K562 (cell line): ENCODE results near the gene SEMA6C. TPM values are rescaled to one million over a fixed set of nuclear protein-coding genes. Genes with fewer than 3 reads are reported as not detected.

Experiments
- ATF3 ChIP-seq, 2 experiments: fragments of 450-650 bp in 1 of 2; sonication (generic) in 1 of 2; formaldehyde crosslinking in 1 of 2; IDR thresholded peaks in 1 of 2; conservative IDR thresholded peaks in 1 of 2; 2 replicates each; pipeline versions ENCODE4 v1.6.1 to v1.8.1; 2016 to 2023; ENCODE audit warnings: mild to moderate bottlenecking in 2 of 2, moderate library complexity in 2 of 2, inconsistent platforms in 1 of 2, missing genetic modification reagents in 1 of 2
- CBFB ChIP-seq: sonication (generic); formaldehyde crosslinking; IDR thresholded peaks from 2 replicates; pipeline ENCODE4 v1.4.0; 2020; ENCODE audit warnings: mild to moderate bottlenecking, missing genetic modification reagents
- DMBX1 ChIP-seq: fragments of 250-450 bp; sonication (Bioruptor Pico); IDR thresholded peaks from 2 replicates; pipeline ENCODE4 v1.8.0; 2022; ENCODE audit warnings: inconsistent platforms, mild to moderate bottlenecking, moderate library complexity, borderline replicate concordance
- ELF2 ChIP-seq: fragments of 250-450 bp; sonication (Bioruptor Pico); IDR thresholded peaks from 2 replicates; pipeline ENCODE4 v1.5.0; 2021; ENCODE audit warnings: mild to moderate bottlenecking
- ELF4 ChIP-seq: fragments of 450-650 bp; formaldehyde crosslinking; IDR thresholded peaks from 2 replicates; pipeline ENCODE4 v1.4.0; 2022; ENCODE audit warnings: missing genetic modification characterization
- EP400 ChIP-seq: fragments of 450-650 bp; IDR thresholded peaks from 2 replicates; pipeline ENCODE4 v1.6.1; 2017; ENCODE audit warnings: antibody characterized with exemption, mild to moderate bottlenecking, moderate library complexity
- FOXP1 ChIP-seq: sonication (generic); formaldehyde crosslinking; IDR thresholded peaks from 2 replicates; pipeline ENCODE4 v1.8.0; 2022; ENCODE audit warnings: mild to moderate bottlenecking, missing genetic modification reagents
- GTF2E2 ChIP-seq: fragments of 200-800 bp; sonication (Bioruptor generic); IDR thresholded peaks from 2 replicates; pipeline ENCODE4 v1.6.1; 2016; ENCODE audit warnings: missing genetic modification characterization, missing compliant biosample characterization
- HDAC6 ChIP-seq: IDR thresholded peaks from 2 replicates; pipeline ENCODE4 v1.6.1; 2012; ENCODE audit warnings: low read depth, mild to moderate bottlenecking, control low read depth, inconsistent platforms, low read length, moderate library complexity
- HMBOX1 ChIP-seq: sonication (generic); IDR thresholded peaks from 2 replicates; pipeline ENCODE4 v1.6.1; 2016
- KHSRP ChIP-seq: fragments of 450-650 bp; IDR thresholded peaks from 2 replicates; pipeline ENCODE4 v1.6.1; 2017
- NR1H2 ChIP-seq: sonication (generic); formaldehyde crosslinking; IDR thresholded peaks from 2 replicates; pipeline ENCODE4 v1.4.0; 2020; ENCODE audit warnings: mild to moderate bottlenecking, missing genetic modification reagents
- PHB2 ChIP-seq: fragments of 450-650 bp; IDR thresholded peaks from 2 replicates; pipeline ENCODE4 v1.6.1; 2017; ENCODE audit warnings: low read depth
- POLR2G ChIP-seq: fragments of 200-400 bp; formaldehyde crosslinking; IDR thresholded peaks from 2 replicates; pipeline ENCODE4 v1.6.1; 2017; ENCODE audit warnings: low read depth, mild to moderate bottlenecking, antibody characterized with exemption, low read length, moderate library complexity
- POLR2H ChIP-seq: IDR thresholded peaks from 2 replicates; pipeline ENCODE4 v1.6.1; 2016; ENCODE audit warnings: missing genetic modification characterization, low read depth, mild to moderate bottlenecking, control low read depth, missing compliant biosample characterization, moderate library complexity
- POLR3G ChIP-seq: IDR thresholded peaks from 2 replicates; pipeline ENCODE4 v1.6.1; 2011; ENCODE audit not compliant: insufficient read length, insufficient replicate concordance; ENCODE audit errors: extremely low read depth
- PURB ChIP-seq: sonication (generic); formaldehyde crosslinking; IDR thresholded peaks from 2 replicates; pipeline ENCODE4 v1.9.0; 2021; ENCODE audit warnings: low read depth, mild to moderate bottlenecking, missing genetic modification reagents
- SAFB2 ChIP-seq: fragments of 200-400 bp; formaldehyde crosslinking; IDR thresholded peaks from 2 replicates; pipeline ENCODE4 v1.6.1; 2018; ENCODE audit warnings: borderline replicate concordance, low read length, low read depth, moderate library complexity; ENCODE audit not compliant: severe bottlenecking
- SIN3A ChIP-seq, 2 experiments: fragments of 150-350 bp in 1 of 2; IDR thresholded peaks; 2 replicates each; pipeline ENCODE4 v1.6.1; 2011 to 2016; ENCODE audit warnings: borderline replicate concordance in 2 of 2, low read depth in 2 of 2, low read length in 2 of 2, mild to moderate bottlenecking in 2 of 2, moderate library complexity in 2 of 2; ENCODE audit not compliant: control insufficient read depth in 1 of 2
- STAT5B ChIP-seq: fragments of 250-450 bp; sonication (Bioruptor Pico); IDR thresholded peaks from 2 replicates; pipeline ENCODE4 v1.8.0; 2021; ENCODE audit warnings: mild to moderate bottlenecking, inconsistent platforms
- SUPT5H ChIP-seq: fragments of 450-650 bp; IDR thresholded peaks from 2 replicates; pipeline ENCODE4 v1.6.1; 2016
- TAL1 ChIP-seq: fragments of 450-650 bp; IDR thresholded peaks from 2 replicates; pipeline ENCODE4 v1.6.1; 2016; ENCODE audit warnings: mild to moderate bottlenecking
- TCF7L2 ChIP-seq: fragments of 150-350 bp; IDR thresholded peaks from 2 replicates; pipeline ENCODE4 v1.6.1; 2016; ENCODE audit warnings: low read depth, mild to moderate bottlenecking, low read length, moderate library complexity
- TRIM24 ChIP-seq, 2 experiments: fragments of 450-650 bp; IDR thresholded peaks; 2 replicates each; pipeline ENCODE4 v1.6.1; 2016
- USF1 ChIP-seq: sonication (generic); formaldehyde crosslinking; IDR thresholded peaks from 2 replicates; pipeline ENCODE4 v1.9.0; 2022; ENCODE audit warnings: mild to moderate bottlenecking, missing genetic modification reagents
- ZNF124 ChIP-seq: sonication (generic); formaldehyde crosslinking; IDR thresholded peaks from 2 replicates; pipeline ENCODE4 v1.8.1; 2022; ENCODE audit warnings: missing genetic modification reagents
- ZNF134 ChIP-seq: fragments of 250-450 bp; sonication (Bioruptor Pico); conservative IDR thresholded peaks from 2 replicates; pipeline ENCODE4 v1.4.0; 2020
- ZNF57 ChIP-seq: fragments of 450-650 bp; formaldehyde crosslinking; IDR thresholded peaks from 2 replicates; pipeline ENCODE4 v1.4.0; 2020; ENCODE audit warnings: mild to moderate bottlenecking, moderate library complexity
- ZSCAN29 ChIP-seq: fragments of 450-650 bp; IDR thresholded peaks from 2 replicates; pipeline ENCODE4 v1.6.1; 2017
- polyA plus RNA-seq, 8 experiments: library from polyadenylated mRNA; depleted of rRNA in 4 of 8; stranded (reverse) in 5 of 8; unstranded in 3 of 8; fragments of >200 nt; fragmentation: Nextera tagmentation in 2 of 8; fragmentation: Illumina TruSeq in 1 of 8; extraction: Ambion mirVana in 2 of 8; extraction: Trizol in 1 of 8; gene quantifications; 2 replicates each; pipeline versions ENCODE4 v1.2.1 to v1.2.3, GENCODE V29; 2011 to 2014; ENCODE audit warnings: inconsistent platforms in 1 of 8, missing spikeins in 1 of 8
- total RNA-seq, 7 experiments: library from RNA; depleted of rRNA in 6 of 7; stranded (reverse); fragments of >200 nt in 6 of 7; fragmentation: Illumina TruSeq in 2 of 7; extraction: Trizol in 2 of 7; gene quantifications; 2 replicates each; pipeline versions ENCODE4 v1.2.1 to v1.2.3, GENCODE V29; 2011 to 2021; ENCODE audit warnings: low replicate concordance in 1 of 7

SEMA6C gene
- total and polyA plus RNA-seq, 9 of the 15 experiments (the other 6 are each of a cell fraction or from before 2014, with no cell fraction given) = 0.03 to 4.6 (median 0.95) TPM

- TF ChIP-seq PURB (CRISPR knock-in tag) (no peak), POLR2H (no peak), TAL1 (0 out of 2 replicates have a peak, but pooled peaks have one; percentile 3), PHB2 (no peak), HMBOX1 (no peak), NR1H2 (CRISPR knock-in tag) (no peak; the same call in 1 of the 2 replicates), ELF2 (CRISPR knock-in tag) (peak; percentile 98), POLR3G (no peak), TCF7L2 (peak; percentile 68; the same call in 1 of the 2 replicates), STAT5B (CRISPR knock-in tag) (no peak), DMBX1 (CRISPR knock-in tag) (peak; percentile 69; the same call in 1 of the 2 replicates), POLR2G (peak; percentile 43; the same call in 1 of the 2 replicates), HDAC6 (no peak), CBFB (CRISPR knock-in tag) (no peak), SUPT5H (peak; percentile 76), FOXP1 (CRISPR knock-in tag) (peak; percentile 70), ZNF124 (CRISPR knock-in tag) (no peak), ZSCAN29 (no peak), SIN3A (IDR thresholded peaks at IDR 0.05; ENCODE audit: borderline replicate concordance in 2 of 2, control insufficient read depth in 1 of 2, low read depth in 2 of 2, low read length in 2 of 2) (peak; percentile 5 to 92; a peak in 3 of 4 replicates), USF1 (CRISPR knock-in tag) (no peak), SAFB2 (no peak), ELF4 (CRISPR knock-in tag) (peak; percentile 94), EP400 (peak; percentile 84), GTF2E2 (tag) (peak; percentile 53; the same call in 1 of the 2 replicates), ZNF57 (CRISPR knock-in tag) (no peak), ATF3 (IDR thresholded peaks at IDR 0.05) (no peak), ATF3 (CRISPR knock-in tag; conservative IDR thresholded peaks at IDR 0.05) (peak; percentile 71), KHSRP (no peak), TRIM24 (IDR thresholded peaks at IDR 0.05) (peak in 1 of 2 experiments; percentile 87; a peak in 2 of 4 replicates), ZNF134 (CRISPR knock-in tag) (no peak; the same call in 1 of the 2 replicates)
Measured at GRCh38 chr1:151165738-151166504, 19.5 kb upstream of the SEMA6C start, which contains the start of the genes LYSMD1 and SCNM1 (continued).
